IMR-90 (cell line): Measurements from ENCODE around the gene PNMA8C. TPM values are rescaled to one million over a fixed set of nuclear protein-coding genes. Genes with fewer than 3 reads are reported as not detected.

ENCODE experiments used
- ATAC-seq: fragments of 200-7000 bp; cut with Tn5 transposase; 2 replicates; pipeline ENCODE4 v1.9.1; 2020; ENCODE audit warnings: low read depth, mild to moderate bottlenecking, moderate library complexity
- BruUV-seq: library from RNA; stranded (reverse); fragments of 400-500 nt; replicated peaks from 2 replicates; lab custom pipeline; 2021; lab: Mats Ljungman, UMichigan
- CTCF ChIA-PET: fragments of 300-600 bp; formaldehyde crosslinking; extraction: SDS; loops from one replicate; lab custom pipeline; 2021; ENCODE audit warnings: antibody characterized with exemption; lab: Yijun Ruan, JAX
- POLR2A ChIA-PET: fragments of 300-600 bp; sonication (Branson Sonifier 250); formaldehyde crosslinking; loops from one replicate; lab custom pipeline; 2022; ENCODE audit warnings: antibody characterized with exemption; ENCODE audit not compliant: unreplicated experiment; lab: Charles Lee
- DNase-seq: peaks from one replicate; pipeline ENCODE4 v3.0.0; 2013
- H2AFZ ChIP-seq: replicated peaks from 2 replicates; pipeline ENCODE3; 2013; ENCODE audit warnings: low read length, mild to moderate bottlenecking; ENCODE audit not compliant: poor library complexity
- H2AK5ac ChIP-seq: 2 replicates; pipeline ENCODE4 v1.6.1; 2013; ENCODE audit warnings: low read depth, low read length, inconsistent platforms
- H2AK9ac ChIP-seq: replicated peaks from 2 replicates; pipeline ENCODE3; 2013; ENCODE audit warnings: mild to moderate bottlenecking, low read depth, low read length, moderate library complexity; ENCODE audit not compliant: poor library complexity
- H2BK120ac ChIP-seq: 2 replicates; pipeline ENCODE4 v1.6.1; 2013; ENCODE audit warnings: low read depth, low read length, inconsistent platforms
- H2BK15ac ChIP-seq: 3 replicates; pipeline ENCODE4 v1.6.1; 2013; ENCODE audit warnings: low read depth, low read length, inconsistent platforms
- H2BK20ac ChIP-seq: 2 replicates; pipeline ENCODE4 v1.6.1; 2013; ENCODE audit warnings: low read depth, mild to moderate bottlenecking, inconsistent platforms, low read length, moderate library complexity
- H2BK5ac ChIP-seq: 2 replicates; pipeline ENCODE4 v1.6.1; 2013; ENCODE audit warnings: mild to moderate bottlenecking, low read depth, low read length, inconsistent platforms; ENCODE audit not compliant: poor library complexity, severe bottlenecking
- H3K14ac ChIP-seq: replicated peaks from 2 replicates; pipeline ENCODE4 v1.6.1; 2013; ENCODE audit warnings: low read depth, low read length, inconsistent platforms
- H3K18ac ChIP-seq: 2 replicates; pipeline ENCODE4 v1.6.1; 2013; ENCODE audit warnings: low read depth, low read length, control low read depth
- H3K23ac ChIP-seq: 2 replicates; pipeline ENCODE4 v1.6.1; 2013; ENCODE audit warnings: low read depth, low read length, inconsistent platforms
- H3K27ac ChIP-seq: 2 replicates; pipeline ENCODE4 v1.5.1; 2013; ENCODE audit warnings: mild to moderate bottlenecking, control low read depth, low read length; ENCODE audit not compliant: insufficient read depth
- H3K27me3 ChIP-seq: 2 replicates; pipeline ENCODE4 v1.6.1; 2013; ENCODE audit warnings: low read length; ENCODE audit not compliant: control insufficient read depth, insufficient read depth
- H3K36me3 ChIP-seq: 2 replicates; pipeline ENCODE4 v1.6.1; 2013; ENCODE audit warnings: low read length, mixed read lengths; ENCODE audit not compliant: control insufficient read depth, insufficient read depth
- H3K4ac ChIP-seq: 2 replicates; pipeline ENCODE4 v1.6.1; 2013; ENCODE audit warnings: low read depth, low read length, inconsistent platforms
- H3K4me1 ChIP-seq: 2 replicates; pipeline ENCODE4 v1.6.1; 2013; ENCODE audit warnings: low read length, mixed read lengths; ENCODE audit not compliant: control insufficient read depth, insufficient read depth
- H3K4me2 ChIP-seq: 2 replicates; pipeline ENCODE4 v1.6.1; 2013; ENCODE audit warnings: low read depth, mild to moderate bottlenecking, control low read depth, low read length, moderate library complexity
- H3K4me3 ChIP-seq: 2 replicates; pipeline ENCODE4 v1.5.1; 2013; ENCODE audit warnings: low read depth, mild to moderate bottlenecking, control low read depth, low read length, moderate library complexity; ENCODE audit not compliant: insufficient read depth
- H3K56ac ChIP-seq: 2 replicates; pipeline ENCODE4 v1.6.1; 2013; ENCODE audit warnings: low read length, inconsistent platforms; ENCODE audit not compliant: insufficient read depth; ENCODE audit errors: extremely low read depth
- H3K79me1 ChIP-seq, 2 experiments: 2 replicates each; pipeline ENCODE4 v1.6.1; 2013; ENCODE audit warnings: low read length in 2 of 2, inconsistent platforms in 1 of 2, low read depth in 1 of 2
- H3K9ac ChIP-seq: 2 replicates; pipeline ENCODE4 v1.6.1; 2013; ENCODE audit warnings: low read depth, low read length, control low read depth
- H3K9me1 ChIP-seq: 2 replicates; pipeline ENCODE4 v1.6.1; 2013; ENCODE audit warnings: low read length, inconsistent platforms; ENCODE audit not compliant: insufficient read depth
- H3K9me3 ChIP-seq: 2 replicates; pipeline ENCODE4 v1.6.1; 2013; ENCODE audit warnings: low read length; ENCODE audit not compliant: control insufficient read depth, insufficient read depth
- H4K20me1 ChIP-seq: 2 replicates; pipeline ENCODE4 v1.6.1; 2013; ENCODE audit warnings: low read length, inconsistent platforms; ENCODE audit not compliant: insufficient read depth
- H4K5ac ChIP-seq: 2 replicates; pipeline ENCODE4 v1.6.1; 2013; ENCODE audit warnings: mild to moderate bottlenecking, low read depth, low read length, control low read depth
- H4K8ac ChIP-seq, 2 experiments: 2 replicates each; pipeline ENCODE4 v1.6.1; 2013; ENCODE audit warnings: low read depth in 2 of 2, low read length in 2 of 2, control low read depth in 1 of 2, inconsistent platforms in 1 of 2
- H4K91ac ChIP-seq: 2 replicates; pipeline ENCODE4 v1.6.1; 2013; ENCODE audit warnings: low read depth, low read length, inconsistent platforms; ENCODE audit not compliant: insufficient read depth
- BHLHE40 ChIP-seq: fragments of 150-350 bp; IDR thresholded peaks from 2 replicates; pipeline ENCODE4 v1.6.1; 2016; ENCODE audit warnings: mild to moderate bottlenecking, low read depth, low read length
- CEBPB ChIP-seq: IDR thresholded peaks from 2 replicates; pipeline ENCODE4 v1.6.1; 2012; ENCODE audit warnings: low read depth, low read length, improper control_type of control experiment
- CHD1 ChIP-seq: IDR thresholded peaks from 2 replicates; pipeline ENCODE4 v1.6.1; 2012; ENCODE audit warnings: low read depth, low read length, improper control_type of control experiment
- MAFK ChIP-seq: IDR thresholded peaks from 2 replicates; pipeline ENCODE4 v1.6.1; 2012; ENCODE audit warnings: low read depth, low read length, improper control_type of control experiment
- NFE2L2 ChIP-seq: fragments of 150-350 bp; IDR thresholded peaks from 2 replicates; pipeline ENCODE4 v1.6.1; 2016; ENCODE audit warnings: low read depth, mild to moderate bottlenecking, low read length
- POLR2A ChIP-seq: IDR thresholded peaks from 2 replicates; pipeline ENCODE4 v1.6.1; 2012; ENCODE audit warnings: mild to moderate bottlenecking, low read depth, low read length
- SMC3 ChIP-seq: fragments of 150-350 bp; IDR thresholded peaks from 2 replicates; pipeline ENCODE4 v1.6.1; 2016; ENCODE audit warnings: low read depth, mild to moderate bottlenecking, antibody characterized with exemption, low read length, moderate library complexity
- WGBS, 2 experiments: methylation state at CpG; one replicate each; pipeline versions ENCODE4 v1.1.5 to v1.1.7; 2013; ENCODE audit warnings: missing lambda C conversion rate in 2 of 2; ENCODE audit not compliant: insufficient read length in 1 of 2; ENCODE audit errors: extremely low coverage in 2 of 2; 5-methylcytosine and 5-hydroxymethylcytosine counted together
- dilution Hi-C: fragments of 300-500 bp; cut with HindIII; formaldehyde crosslinking; loops from one replicate; pipeline ENCODE4 v1.14.3; 2018; ENCODE audit warnings: low sequenced_read_pairs; ENCODE audit not compliant: unreplicated experiment
- in situ Hi-C: fragments of 300-500 bp; cut with MboI; formaldehyde crosslinking; loops from 3 replicates; pipeline ENCODE4 v1.14.3; 2019; ENCODE audit warnings: low sequenced_read_pairs, inconsistent platforms, mixed read lengths
- intact Hi-C: fragments of 100-400 bp; cut with micrococcal nuclease; formaldehyde crosslinking; loops from 2 replicates; pipeline ENCODE4 v1.10.0; 2022
- polyA plus RNA-seq, 3 experiments: library from polyadenylated mRNA; depleted of rRNA; stranded (reverse); fragments of >200 nt; gene quantifications; 2 replicates each; pipeline ENCODE4 v1.2.3, GENCODE V29; 2012; ENCODE audit warnings: low replicate concordance in 1 of 3
- total RNA-seq: library from RNA; depleted of rRNA; stranded (reverse); fragments of >200 nt; gene quantifications from 2 replicates; pipeline ENCODE4 v1.2.3, GENCODE V29; 2012

PNMA8C gene
- total and polyA plus RNA-seq, 2 of the 4 experiments (the other 2 are of a cell fraction), result 0.09 to 0.18 TPM

DNA sequence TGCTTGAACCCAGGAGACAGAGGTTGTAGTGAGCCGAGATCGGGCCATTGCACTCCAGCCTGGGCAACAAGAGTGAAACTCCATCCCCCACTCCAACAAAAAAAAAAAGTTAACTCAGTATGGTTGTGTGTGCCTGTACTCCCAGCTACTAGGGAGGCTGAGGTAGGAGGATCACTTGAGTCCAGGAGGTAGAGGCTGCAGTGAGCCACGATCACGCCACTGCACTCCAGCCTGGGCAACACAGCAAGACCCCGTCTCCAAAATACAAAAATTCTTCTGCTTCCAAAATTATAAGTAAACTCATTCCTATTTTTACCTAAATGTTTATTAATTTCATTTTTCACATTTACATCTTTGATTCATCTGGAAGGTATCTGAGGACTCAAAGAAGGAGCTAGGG is 28.2 kb upstream of the PNMA8C start:
- Histone ChIP-seq H2AFZ (no peak overlapping the region), H3K79me1 (no peaks in the 10 kb centered on the region), H3K27me3 (peaks cover 20% of the 10 kb centered on the region), H3K9me1 (no peaks in the 10 kb centered on the region), H3K27ac (no peak overlapping the region), H3K9ac (no peak overlapping the region), H3K4me1 (peaks cover 3% of the 10 kb centered on the region; the same call in 1 of the 2 replicates), H3K9me3 (no peaks in the 10 kb centered on the region), H3K36me3 (no peaks in the 10 kb centered on the region), H3K14ac (no peak overlapping the region), H4K20me1 (no peaks in the 10 kb centered on the region), H2BK20ac (no peak overlapping the region), H4K91ac (no peak overlapping the region), H3K23ac (no peak overlapping the region), H2AK5ac (no peak overlapping the region), H2BK120ac (no peak overlapping the region), H3K4me3 (no peak overlapping the region), H4K5ac (no peak overlapping the region), H3K4ac (no peak overlapping the region), H3K18ac (no peak overlapping the region), H3K56ac (no peak overlapping the region), H4K8ac (no peak overlapping the region), H2BK5ac (no peak overlapping the region), H2AK9ac (no peak overlapping the region), H2BK15ac (no peak overlapping the region), H3K4me2 (no peak overlapping the region)
- no TSS peak for BruUV-seq
- in situ Hi-C loops (no loop called here), intact Hi-C loops (no loop called here), dilution Hi-C loops (no loop called here)
- CTCF ChIA-PET, result no interaction called here
- POLR2A ChIA-PET, result no interaction called here
- ATAC-seq (no peak), DNase-seq (no peak)
- WGBS, 2 experiments, result no CpG with 5 or more reads among the region's 5 CpGs
- TF ChIP-seq CHD1, result no peak
- TF ChIP-seq CEBPB, result no peak
- TF ChIP-seq POLR2A, result no peak
- no peak for TF ChIP-seq BHLHE40
- TF ChIP-seq NFE2L2, result no peak
- no peak for TF ChIP-seq SMC3
- no peak for TF ChIP-seq MAFK
